HG02623 (cell line): ENCODE data around the gene NOBOX.
"Not testable (repeated sequence)": the region's sequence is repeated elsewhere in the genome, so short reads cannot be mapped to it uniquely, and the experiment has no call there.

ENCODE experiments used
- ATAC-seq: cut with Tn5 transposase; IDR thresholded peaks from one replicate; pipeline ENCODE4 v1.9.1; 2021; ENCODE audit warnings: moderate library complexity; ENCODE audit not compliant: unreplicated experiment

Gene NOBOX

GRCh38 chr7:144403649-144404061 is at the start of gene NOBOX:
Gene NOBOX, minus strand, starts transcription at chr7:144403693.
- no peak for ATAC-seq

GRCh38 chr7:144452064-144452463 is 48.6 kb upstream of the NOBOX start:
- peak; percentile 50 for ATAC-seq

DNA sequence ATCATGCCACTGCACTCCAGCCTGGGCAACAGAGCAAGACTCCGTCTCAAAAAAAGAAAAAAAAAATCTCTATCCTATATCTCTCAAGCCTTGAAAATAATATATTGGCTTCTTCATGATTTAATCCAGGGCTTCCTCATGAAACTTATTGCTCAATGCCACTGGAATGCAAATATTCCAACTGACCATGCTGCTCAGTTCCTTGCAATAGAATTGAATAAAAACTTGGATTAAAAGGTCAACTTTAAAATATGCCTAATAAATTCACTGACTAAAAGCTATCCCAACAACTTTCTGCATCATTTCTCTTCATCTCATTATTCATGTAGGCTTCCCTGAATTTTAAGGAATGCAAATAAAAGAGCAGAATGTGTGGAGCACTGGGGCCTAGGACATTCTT is 42.1 kb upstream of the NOBOX start:
- ATAC-seq = no peak

- ATAC-seq = no peak
Measured at GRCh38 chr7:144439717-144440205, 36.3 kb upstream of the NOBOX start.

- ATAC-seq = no peak
Measured at GRCh38 chr7:144438759-144439158, 35.3 kb upstream of the NOBOX start.

DNA sequence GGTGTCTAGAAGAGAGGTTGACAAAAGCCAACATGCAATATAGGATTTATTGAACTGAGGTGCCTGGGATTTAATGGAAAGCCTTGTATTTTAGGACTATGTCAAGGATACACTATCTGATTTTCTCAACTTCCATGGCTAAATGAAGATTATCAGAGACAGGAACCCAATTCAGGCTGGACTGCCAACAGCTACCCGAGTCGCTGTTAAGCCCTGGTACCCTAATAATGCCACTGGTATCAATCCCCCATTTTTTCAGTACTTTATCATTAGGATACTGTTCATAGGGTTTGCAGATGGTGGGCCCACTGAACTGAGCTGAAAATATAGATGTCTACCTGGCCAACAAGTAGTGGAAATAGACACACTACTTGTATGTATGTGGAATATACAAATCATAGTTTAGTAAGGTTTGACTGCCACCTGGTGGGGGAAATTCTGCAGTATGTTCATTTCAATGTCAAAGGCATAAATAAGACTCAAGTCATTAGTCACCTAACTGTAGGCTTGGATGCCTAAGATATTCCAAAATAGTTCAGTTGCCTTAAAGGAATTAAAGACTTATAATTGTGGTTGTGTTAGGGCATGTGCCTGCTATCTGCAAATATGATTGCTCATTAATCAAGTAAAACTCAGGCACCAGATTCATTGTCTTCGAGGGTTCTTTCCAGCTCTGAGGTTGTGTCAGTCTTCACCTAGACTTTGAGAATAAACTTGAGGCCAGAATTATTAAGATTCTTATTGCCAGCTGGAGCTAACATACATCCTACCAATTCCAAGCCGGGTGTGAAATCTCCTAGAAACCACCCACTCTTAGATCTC is 34.1 kb upstream of the NOBOX start:
- ATAC-seq = peak; percentile 61

- no peak for ATAC-seq
Measured at GRCh38 chr7:144436500-144436899, 33.0 kb upstream of the NOBOX start.

DNA sequence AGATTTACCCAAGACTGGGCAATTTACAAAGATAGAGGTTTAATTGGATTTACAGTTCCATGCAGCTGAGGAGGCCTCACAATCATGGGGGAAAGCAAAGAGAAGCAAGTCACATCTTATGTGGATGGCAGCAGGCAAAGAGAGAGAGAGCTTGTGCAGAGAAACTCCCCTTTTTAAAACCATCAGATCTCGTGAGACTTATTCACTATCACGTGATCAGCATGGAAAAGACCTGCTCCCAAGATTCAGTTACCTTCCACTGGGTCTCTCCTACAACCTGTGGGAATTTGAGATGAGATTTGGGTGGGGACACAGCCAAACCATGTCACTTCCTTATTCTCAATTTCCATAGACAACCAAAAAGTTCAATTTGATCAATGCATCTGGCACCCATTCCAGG is 24.9 kb upstream of the NOBOX start:
- ATAC-seq = no peak

DNA sequence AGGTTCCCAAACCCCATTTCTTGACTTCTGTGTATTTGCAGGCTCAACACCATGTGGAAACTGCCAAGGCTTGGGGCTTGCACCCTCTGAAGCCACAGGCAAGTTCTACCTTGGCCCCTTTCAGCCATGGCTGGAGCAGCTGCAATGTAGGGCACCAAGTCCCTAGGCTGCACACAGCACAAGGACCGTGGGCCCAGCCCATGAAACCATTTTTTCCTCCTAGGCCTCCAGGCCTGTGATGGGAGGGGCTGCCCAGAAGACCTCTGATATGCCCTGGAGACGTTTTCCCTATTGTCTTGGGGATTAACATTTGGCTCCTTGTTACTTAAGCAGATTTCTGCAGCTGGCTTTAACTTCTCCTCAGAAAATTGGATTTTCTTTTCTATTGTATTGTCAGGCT is 24.0 kb upstream of the NOBOX start:
- not testable (repeated sequence) for ATAC-seq

DNA sequence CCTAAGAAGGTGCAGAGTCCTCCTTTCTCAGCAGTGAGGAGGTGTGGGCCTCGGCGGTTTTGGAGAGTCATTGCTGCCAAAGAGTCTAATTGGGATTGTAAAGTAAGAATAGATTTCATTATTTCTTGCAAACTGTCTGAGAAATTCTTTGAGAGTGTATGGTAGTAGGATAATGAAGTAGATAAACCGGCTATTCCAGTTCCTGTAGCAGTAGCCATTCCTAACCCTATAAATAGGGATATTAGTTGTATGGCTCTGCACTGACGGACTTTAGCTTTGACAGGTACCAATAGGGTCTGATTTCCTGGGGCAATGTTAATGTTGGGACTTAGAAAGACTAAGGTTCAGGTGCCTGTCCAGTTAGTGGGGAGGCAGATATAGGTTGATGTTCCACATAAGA is 15.4 kb upstream of the NOBOX start:
- ATAC-seq = not testable (repeated sequence)

DNA sequence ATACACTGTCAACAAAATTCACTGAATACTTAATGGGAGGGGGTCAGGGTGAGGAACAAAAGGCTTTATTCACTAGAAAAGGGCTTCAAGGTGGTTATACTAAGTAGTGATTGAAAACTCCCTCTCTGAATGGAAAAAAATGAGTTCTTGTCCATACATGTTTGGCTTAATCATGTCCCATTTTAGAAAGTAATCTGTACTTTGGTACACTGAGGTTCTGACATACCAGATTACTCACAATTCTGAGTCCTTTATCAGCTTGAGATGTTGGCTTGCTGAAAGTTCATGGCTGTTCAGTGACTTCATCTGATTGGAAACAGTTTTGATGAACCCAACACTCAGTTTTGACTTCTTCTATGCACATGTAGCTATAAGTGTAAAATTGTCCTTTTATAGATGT is 12.8 kb upstream of the NOBOX start:
- no peak for ATAC-seq

GRCh38 chr7:144415858-144416257 is 12.4 kb upstream of the NOBOX start:
- no peak for ATAC-seq

DNA sequence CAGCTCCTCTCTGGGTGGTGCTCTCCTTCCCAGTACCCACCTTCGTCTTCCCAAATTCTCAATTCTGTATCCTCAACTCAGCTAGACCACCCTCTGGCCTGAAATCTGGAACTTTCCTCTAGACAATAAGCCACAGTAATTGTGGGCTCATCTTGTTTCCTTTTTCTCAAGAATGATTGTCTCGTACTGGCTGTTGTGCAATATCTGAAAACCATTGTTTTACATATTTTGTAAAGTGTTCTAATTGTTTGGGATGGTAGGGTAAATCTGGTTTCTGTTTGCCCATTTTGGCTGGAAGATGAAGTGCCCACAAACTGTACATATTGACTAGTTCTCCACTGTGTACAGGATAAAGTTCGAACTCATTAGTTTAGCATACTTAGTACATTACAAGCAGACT is 11.3 kb upstream of the NOBOX start:
- ATAC-seq = no peak

- no peak for ATAC-seq
Measured at GRCh38 chr7:144410441-144410840, 6.9 kb upstream of the NOBOX start.

DNA sequence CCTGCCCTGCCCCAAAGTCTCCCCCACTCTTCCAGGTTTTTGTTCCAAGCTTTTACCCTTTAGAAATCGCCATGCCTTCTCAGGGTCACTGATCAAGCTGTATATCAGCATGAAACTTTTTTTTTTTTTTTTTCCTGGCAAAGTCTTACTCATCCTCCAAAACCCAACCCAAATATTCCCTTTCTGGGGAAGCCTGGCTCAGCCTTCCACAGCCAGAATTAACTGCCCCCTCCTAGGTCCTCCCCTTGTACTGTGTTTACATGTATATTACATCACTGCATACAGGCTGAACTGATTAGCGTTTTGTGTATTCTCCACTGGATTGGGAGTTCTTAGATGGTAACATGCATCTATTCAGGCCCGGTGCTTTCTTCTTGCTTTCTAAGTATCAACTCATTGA is 4.6 kb upstream of the NOBOX start:
- no peak for ATAC-seq

- ATAC-seq = no peak
Measured at GRCh38 chr7:144407266-144407931, 3.9 kb upstream of the NOBOX start.

DNA sequence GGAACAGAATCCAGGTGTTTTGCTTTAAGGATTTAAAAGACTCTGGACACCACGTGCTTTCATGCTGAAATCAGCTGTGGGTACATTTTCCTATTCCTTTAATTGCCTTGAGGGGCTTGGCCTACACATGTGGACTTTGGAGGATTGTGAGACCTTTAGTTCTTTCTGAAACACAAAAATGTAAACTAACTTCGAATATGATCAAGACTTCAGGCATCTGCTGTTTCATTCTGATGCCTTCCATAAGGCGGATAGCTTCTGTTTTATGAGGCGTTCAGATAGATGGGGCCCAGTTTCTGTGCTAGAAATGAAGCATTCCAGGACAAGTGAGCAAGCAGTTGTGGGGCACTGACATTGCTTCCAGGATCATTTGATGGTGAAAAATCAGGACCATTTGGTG is 1.5 kb upstream of the NOBOX start:
- no peak for ATAC-seq

GRCh38 chr7:144403102-144403501 is 391 bp downstream of the NOBOX start:
- no peak for ATAC-seq

- no peak for ATAC-seq
Measured at GRCh38 chr7:144401490-144401889, 2.0 kb downstream of the NOBOX start.

DNA sequence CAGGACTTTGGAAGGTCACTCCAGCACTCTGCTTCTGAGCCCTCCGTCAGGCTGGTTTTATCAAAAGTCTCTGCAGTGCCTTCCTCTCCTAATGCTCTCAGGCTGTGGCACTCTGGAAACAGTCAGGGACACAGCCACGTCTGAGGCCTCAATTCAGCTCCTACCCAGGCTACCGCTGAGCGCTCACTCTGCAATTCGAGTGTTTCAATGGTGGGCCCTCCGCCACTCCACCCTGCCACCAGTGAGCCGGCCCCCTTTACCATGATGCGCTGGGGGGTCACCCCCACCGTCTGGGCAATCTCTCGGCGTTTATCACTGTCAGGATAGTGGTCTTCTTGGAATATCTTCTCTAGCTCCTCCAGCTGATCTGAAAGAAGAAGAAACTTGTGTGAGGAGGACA is 3.5 kb downstream of the NOBOX start:
- ATAC-seq = no peak

DNA sequence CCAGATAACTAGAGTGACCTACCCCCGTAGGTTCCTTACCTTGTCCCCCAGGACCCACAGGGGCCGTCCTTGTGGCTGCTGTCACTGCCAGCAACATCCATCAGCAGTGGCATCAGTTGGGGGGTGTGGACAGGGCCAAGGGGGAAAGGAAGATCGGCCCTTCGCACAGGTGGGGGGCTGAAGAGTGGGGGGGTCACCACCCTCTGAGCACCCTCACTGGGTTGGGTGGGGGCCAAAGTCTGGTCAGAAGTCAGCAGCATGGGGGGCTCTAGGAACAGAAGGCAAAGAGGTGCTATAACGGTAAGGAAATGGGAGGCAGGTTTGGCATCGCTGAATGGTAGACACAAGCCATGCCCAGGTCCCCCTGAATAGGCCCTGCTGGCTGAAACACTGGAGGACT is 4.6 kb downstream of the NOBOX start:
- ATAC-seq = no peak

DNA sequence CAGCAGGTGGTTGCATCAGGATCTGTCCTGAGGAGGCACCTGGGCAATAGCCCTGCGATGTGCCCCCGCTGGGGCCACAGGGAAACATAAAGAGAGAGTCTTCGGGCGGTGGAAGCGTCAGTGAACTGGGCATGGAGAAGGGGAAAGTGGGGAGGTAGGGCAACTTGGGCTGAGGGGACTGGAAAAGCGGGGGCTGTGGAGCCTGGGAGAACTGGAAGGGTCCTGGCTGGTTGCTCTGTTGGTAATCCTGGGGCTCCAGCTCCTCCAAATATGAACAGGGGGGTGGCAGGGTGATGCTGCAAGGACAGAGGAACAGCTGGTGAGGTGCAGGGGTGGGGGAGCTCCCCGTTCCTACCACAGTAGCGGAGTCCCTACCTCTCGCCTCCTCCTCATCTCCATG is 5.2 kb downstream of the NOBOX start:
- ATAC-seq = no peak
